ENCODE data around the gene ANLN.
"Not testable (repeated sequence)": the region's sequence is repeated elsewhere in the genome, so short reads cannot be mapped to it uniquely, and the experiment has no call there.

The ANLN gene

DNA sequence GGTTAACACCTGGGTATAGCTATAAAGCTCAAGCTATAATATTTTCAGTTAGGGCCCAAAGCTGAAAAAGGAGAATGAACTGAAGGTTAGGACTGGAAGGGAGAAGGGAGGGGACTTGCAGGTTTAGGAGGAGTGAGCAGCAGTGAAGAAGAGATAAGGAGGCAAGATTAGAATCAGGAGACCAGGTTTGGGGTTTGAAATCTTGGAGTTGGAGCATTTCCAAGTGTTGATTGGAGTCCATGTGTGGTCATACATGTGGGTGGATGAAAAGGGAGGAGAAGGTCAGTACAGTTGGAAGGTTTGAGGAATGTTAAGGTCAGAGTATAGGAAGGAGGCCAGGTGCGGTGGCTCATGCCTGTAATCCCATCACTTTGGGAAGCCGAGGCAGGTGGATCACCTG, 8.6 kb upstream of the ANLN start:
- ATAC-seq = no peak

- not testable (repeated sequence) for ATAC-seq
Measured at GRCh38 chr7:36383284-36383683, 6.4 kb upstream of the ANLN start.

- not testable (repeated sequence) for ATAC-seq
Measured at GRCh38 chr7:36385646-36386045, 4.0 kb upstream of the ANLN start.

DNA sequence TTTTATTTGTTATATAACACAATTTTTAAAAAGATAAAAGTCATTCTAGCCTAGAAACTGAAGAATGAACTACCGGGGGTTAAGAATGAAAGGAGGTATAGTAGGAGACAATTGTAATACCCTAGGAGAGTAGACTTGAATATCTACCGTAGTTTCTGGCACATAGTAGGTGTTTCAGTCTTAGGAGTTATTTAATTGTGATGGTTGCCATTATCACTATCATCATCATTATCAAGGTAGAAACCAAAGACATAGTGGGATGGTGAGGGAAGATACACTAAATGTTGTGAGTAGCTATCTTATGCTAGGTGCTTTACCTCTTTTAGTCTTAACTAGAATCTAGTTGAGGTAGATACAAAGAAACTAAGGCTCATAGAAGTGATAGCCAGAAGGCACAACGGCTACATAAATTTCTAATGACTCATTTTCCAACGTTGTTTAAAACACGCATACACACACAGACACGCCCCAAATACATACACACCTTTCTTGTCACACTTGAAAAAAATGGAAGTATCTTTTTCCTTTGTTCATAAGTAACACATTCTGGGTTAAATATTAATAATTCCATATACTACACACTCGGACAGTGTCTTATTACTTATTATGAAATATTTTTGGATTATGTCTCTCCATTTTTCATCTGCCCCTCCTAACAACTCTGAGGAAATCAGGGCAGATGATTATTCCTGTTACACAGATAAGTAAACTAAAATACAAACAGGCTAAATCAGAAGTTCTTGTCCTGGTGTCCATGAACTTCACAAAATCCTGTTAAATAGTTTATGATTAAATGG, 2.0 kb upstream of the ANLN start:
- no peak for ATAC-seq

DNA sequence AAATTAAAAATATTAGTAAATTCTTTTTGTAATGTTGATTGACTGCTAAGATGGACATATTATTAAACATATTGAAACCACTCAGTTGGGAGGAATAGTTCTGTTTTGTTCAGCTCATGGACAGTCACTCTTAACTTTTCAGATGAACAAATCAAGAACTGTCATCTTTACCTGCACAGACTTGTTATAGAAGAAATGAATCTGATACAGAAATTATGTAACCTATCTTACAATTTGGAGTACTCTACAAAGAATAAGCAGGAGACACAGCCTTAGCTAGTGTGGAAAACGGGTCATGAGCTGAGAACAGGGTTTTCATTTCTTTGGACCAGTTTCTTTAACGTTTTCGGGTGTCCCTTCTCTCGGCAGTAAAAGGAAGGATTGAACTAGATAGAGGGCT, 1.2 kb upstream of the ANLN start:
- ATAC-seq = no peak

DNA sequence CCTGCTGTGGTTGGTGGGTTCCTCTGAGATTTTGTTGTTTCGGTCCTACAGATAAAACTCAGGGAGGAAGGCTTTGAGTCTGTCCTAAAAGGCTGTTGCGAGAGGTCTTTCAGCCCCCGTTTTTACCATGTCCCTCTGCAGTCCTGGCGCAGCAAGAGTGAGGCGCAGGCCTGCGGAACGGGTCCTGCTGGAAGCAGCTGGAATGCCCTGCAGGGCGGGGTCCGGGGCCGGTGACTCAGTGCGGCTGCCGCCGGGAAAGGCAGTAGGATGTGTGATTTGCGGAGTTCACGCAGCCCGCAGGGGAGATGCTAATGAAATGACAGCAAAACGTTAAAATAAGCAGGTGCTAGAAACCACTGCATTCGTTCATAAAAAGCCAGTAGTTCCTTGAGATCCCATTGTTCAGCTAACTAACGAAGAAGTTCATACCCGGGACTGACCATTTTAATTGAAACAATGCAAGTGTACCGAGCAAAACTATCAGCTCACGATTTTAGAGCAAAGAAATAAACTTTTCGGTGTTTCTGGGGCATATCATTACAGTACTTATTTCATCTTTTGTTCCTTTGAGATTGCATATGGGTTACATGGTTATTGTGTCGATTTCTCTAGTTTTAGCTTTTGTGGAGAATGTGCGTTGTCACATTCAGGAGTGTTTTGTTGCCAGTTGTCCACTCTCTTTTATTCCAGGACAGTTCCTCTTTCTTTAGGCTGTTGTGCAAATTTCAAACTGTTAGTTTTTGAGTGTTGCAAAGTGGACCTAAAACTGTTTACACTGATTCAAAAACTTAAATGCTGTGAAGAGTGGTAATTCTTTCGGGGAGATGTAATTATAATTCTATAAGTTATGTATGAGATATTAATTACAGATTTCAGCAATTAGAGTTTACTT, 783 bp downstream of the ANLN start:
- ATAC-seq = peak; percentile 23 to 25

GRCh38 chr7:36391436-36392198, 2.0 kb downstream of the ANLN start:
- peak; percentile 35 to 51 for ATAC-seq

DNA sequence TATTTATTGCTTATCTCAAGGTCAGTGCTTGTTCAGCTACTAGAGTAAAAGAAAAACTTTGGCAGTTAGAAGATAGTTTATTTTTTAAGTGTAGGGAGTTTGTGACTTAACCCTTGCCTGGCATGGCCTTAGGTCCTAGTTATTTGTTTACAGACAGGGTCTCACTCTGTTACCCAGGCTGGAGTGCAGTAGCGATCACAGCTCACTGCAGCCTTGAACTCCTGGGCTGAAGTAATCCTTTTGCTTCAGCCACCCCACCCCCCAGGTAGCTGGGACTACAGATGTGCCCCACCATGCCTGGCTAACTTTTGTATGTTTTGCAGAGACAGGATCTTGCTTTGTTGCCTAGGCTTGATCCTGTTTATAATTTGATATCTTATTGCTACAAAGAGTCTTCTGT, 4.2 kb downstream of the ANLN start:
- ATAC-seq = no peak

GRCh38 chr7:36395171-36395894, 5.7 kb downstream of the ANLN start:
- ATAC-seq = no peak

DNA sequence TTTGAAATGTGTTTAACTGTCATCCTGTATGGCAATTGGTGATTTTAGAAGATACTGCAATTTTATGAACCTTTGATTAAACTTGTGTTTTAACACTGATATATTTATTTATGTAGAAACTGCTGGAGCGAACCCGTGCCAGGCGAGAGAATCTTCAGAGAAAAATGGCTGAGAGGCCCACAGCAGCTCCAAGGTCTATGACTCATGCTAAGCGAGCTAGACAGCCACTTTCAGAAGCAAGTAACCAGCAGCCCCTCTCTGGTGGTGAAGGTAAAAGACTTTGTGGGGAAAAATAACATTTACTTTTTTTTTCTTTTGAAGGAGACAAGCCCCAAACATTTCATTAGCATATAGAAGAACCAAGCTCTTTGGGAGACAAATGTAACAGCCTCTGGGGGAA, 6.5 kb downstream of the ANLN start:
- peak in 1 of 2 donors; percentile 67 for ATAC-seq

GRCh38 chr7:36400036-36400435, 10.4 kb downstream of the ANLN start:
- ATAC-seq = no peak

DNA sequence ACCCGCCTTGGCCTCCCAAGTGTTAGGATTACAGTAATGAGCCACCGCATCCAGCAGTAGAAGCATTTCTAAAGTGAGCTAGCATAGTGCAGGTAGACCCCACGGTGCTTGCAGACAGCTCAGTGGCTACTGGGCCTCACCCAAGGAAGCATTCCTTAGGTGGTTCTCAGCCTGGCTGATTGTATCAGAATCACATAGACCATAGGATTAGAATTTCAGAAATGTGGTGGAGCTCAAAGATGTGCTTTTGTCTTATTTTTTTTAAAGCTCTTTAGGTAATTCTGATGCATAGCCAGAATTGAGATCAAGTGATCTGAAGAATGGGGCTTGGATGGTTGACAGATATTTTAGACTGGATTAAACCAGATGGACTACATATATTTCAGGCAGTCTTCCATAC, 10.9 kb downstream of the ANLN start:
- ATAC-seq = no peak

GRCh38 chr7:36403452-36403851, 13.8 kb downstream of the ANLN start:
- no peak for ATAC-seq

DNA sequence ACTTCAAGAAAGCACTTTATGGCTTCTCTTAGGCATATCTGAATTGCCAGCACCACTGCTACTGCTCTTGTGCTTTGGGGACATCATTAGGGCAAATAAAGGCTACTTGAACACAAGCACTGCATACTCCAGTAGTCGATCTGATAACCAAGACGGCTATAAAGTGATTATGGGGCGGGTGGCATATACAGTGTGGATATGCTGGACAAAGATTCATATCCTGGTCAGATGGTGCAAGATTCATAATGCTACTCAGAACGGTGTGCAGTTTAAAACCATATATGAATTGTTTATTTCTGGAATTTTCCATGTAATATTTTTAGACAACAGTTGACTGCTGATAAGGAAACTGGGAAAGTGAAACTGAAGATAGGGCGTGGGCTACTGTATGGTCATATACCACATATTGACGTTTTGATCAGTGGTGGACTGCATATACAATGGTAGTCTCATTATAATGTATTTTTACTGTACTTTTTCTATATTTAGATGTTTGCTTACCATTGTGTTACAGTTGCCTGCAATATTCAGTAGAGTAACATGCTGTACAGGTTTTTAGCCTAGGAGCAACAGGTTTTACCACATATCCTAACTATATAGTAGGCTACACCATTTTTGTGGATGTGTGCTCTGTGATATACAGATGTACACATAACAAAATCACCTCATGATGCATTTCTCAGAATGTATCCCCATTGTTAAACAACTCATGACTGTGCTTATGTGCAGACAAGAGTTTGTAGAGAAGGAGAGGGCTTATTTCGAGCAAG, 15.2 kb downstream of the ANLN start:
- ATAC-seq = no peak

GRCh38 chr7:36405409-36405803, 15.7 kb downstream of the ANLN start:
- ATAC-seq = no peak

- no peak for ATAC-seq
Measured at GRCh38 chr7:36406156-36406555, 16.5 kb downstream of the ANLN start.

DNA sequence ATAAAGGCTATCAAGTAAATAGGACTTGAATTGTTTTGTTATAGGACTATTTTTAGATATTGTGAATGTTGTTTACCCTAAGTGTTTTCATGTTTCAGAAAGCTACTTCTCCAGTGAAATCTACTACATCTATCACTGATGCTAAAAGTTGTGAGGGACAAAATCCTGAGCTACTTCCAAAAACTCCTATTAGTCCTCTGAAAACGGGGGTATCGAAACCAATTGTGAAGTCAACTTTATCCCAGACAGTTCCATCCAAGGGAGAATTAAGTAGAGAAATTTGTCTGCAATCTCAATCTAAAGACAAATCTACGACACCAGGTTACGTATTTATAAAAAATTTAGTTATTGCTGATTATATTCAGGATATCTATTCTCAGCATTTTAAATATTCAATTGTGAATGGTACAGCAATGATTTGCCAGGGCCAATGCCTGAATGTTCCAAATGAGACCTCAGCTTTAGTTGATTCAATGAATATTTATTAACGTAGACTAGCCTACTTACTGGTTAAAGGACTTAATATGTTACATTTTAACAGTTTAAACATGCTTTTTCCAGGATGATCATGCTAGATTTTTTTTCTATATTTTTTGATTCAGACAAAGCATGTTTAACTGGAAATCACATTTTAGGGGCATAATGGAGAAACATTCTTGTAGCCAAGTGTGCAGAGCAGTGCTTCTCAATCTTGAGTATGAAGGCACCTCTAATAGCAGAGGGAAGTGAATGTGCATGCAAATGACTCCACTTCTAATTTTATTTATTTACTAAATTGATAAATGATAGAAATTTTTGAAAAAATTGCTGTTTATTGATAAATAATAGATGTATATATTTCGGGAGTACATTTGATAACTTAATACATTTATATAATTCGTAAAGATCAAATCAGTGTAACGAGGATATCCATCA, 18.2 kb downstream of the ANLN start:
- no peak for ATAC-seq

- ATAC-seq = no peak
Measured at GRCh38 chr7:36408589-36408988, 18.9 kb downstream of the ANLN start.

- ATAC-seq = no peak
Measured at GRCh38 chr7:36409180-36409579, 19.5 kb downstream of the ANLN start.

- no peak for ATAC-seq
Measured at GRCh38 chr7:36415144-36415543, 25.5 kb downstream of the ANLN start.

- ATAC-seq = no peak
Measured at GRCh38 chr7:36416251-36416650, 26.6 kb downstream of the ANLN start.
